GM23338 (cell line): ENCODE measurements around the gene ARHGAP28. TPM values are rescaled to one million over a fixed set of nuclear protein-coding genes. Genes with fewer than 3 reads are reported as not detected.

ENCODE experiments used
- ATAC-seq: fragments of 200-7000 bp; cut with Tn5 transposase; 3 replicates; pipeline ENCODE4 v1.9.1; 2020
- DNase-seq: peaks from one replicate; pipeline ENCODE4 v3.0.0-alpha.2; 2015; ENCODE audit warnings: low spot score
- H2AFZ ChIP-seq: fragments of 200-600 bp; sonication (generic); 2 replicates; pipeline ENCODE4 v1.8.0; 2016; ENCODE audit warnings: antibody characterized with exemption, mild to moderate bottlenecking, moderate library complexity
- H3F3A ChIP-seq: fragments of 200-600 bp; sonication (generic); replicated peaks from 2 replicates; pipeline ENCODE4 v1.8.0; 2017; ENCODE audit warnings: antibody characterized with exemption, mixed run types, low read depth
- H3K27ac ChIP-seq: fragments of 200-600 bp; sonication (generic); 2 replicates; pipeline ENCODE4 v1.6.1; 2016; ENCODE audit warnings: low read depth
- H3K27me3 ChIP-seq: fragments of 200-600 bp; sonication (generic); 2 replicates; pipeline ENCODE4 v1.8.0; 2016; ENCODE audit warnings: mild to moderate bottlenecking, mixed run types, moderate library complexity; ENCODE audit not compliant: insufficient read depth
- H3K36me3 ChIP-seq: fragments of 200-600 bp; sonication (generic); 2 replicates; pipeline ENCODE4 v1.8.0; 2016; ENCODE audit warnings: mild to moderate bottlenecking; ENCODE audit not compliant: insufficient read depth
- H3K4me1 ChIP-seq: fragments of 200-600 bp; sonication (generic); 2 replicates; pipeline ENCODE4 v1.8.0; 2016; ENCODE audit warnings: mild to moderate bottlenecking, moderate library complexity; ENCODE audit not compliant: insufficient read depth
- H3K4me2 ChIP-seq: fragments of 200-600 bp; sonication (generic); 2 replicates; pipeline ENCODE4 v1.7.1; 2017; ENCODE audit warnings: mixed run types
- H3K4me3 ChIP-seq: fragments of 200-600 bp; sonication (generic); 2 replicates; pipeline ENCODE4 v1.6.1; 2016; ENCODE audit warnings: mixed run types
- H3K79me2 ChIP-seq: fragments of 200-600 bp; sonication (generic); replicated peaks from 2 replicates; pipeline ENCODE4 v1.8.0; 2017; ENCODE audit warnings: mild to moderate bottlenecking; ENCODE audit not compliant: insufficient read depth
- H3K9me2 ChIP-seq: fragments of 200-600 bp; sonication (generic); 2 replicates; pipeline ENCODE4 v1.8.0; 2017; ENCODE audit not compliant: insufficient read depth
- H4K20me1 ChIP-seq: fragments of 200-600 bp; sonication (generic); replicated peaks from 2 replicates; pipeline ENCODE4 v1.8.0; 2017; ENCODE audit warnings: mild to moderate bottlenecking; ENCODE audit not compliant: insufficient read depth
- H3K27ac Mint-ChIP-seq: 2 replicates; pipeline ENCODE4 v1.8.0; 2020; ENCODE audit warnings: inconsistent platforms, mild to moderate bottlenecking, moderate library complexity, mixed read lengths
- H3K27me3 Mint-ChIP-seq: 3 replicates; pipeline ENCODE4 v1.8.0; 2022; ENCODE audit warnings: low read depth, mild to moderate bottlenecking, moderate library complexity, mixed read lengths, inconsistent platforms; ENCODE audit not compliant: insufficient read depth, poor library complexity
- H3K36me3 Mint-ChIP-seq: 3 replicates; pipeline ENCODE4 v1.8.0; 2021; ENCODE audit warnings: low read depth, mild to moderate bottlenecking, inconsistent platforms, moderate library complexity, mixed read lengths
- H3K4me1 Mint-ChIP-seq: 3 replicates; pipeline ENCODE4 v1.8.0; 2020; ENCODE audit warnings: mild to moderate bottlenecking, inconsistent platforms, mixed read lengths
- H3K4me3 Mint-ChIP-seq: 3 replicates; pipeline ENCODE4 v1.8.0; 2021; ENCODE audit warnings: moderate library complexity, mild to moderate bottlenecking, inconsistent platforms, mixed read lengths
- H3K9me3 Mint-ChIP-seq: 3 replicates; pipeline ENCODE4 v1.8.0; 2020; ENCODE audit warnings: moderate library complexity, mild to moderate bottlenecking, inconsistent platforms, mixed read lengths
- CREB1 ChIP-seq: fragments of 250-450 bp; sonication (Bioruptor Pico); IDR thresholded peaks from 2 replicates; pipeline ENCODE4 v1.5.0; 2020; ENCODE audit warnings: low read depth, mild to moderate bottlenecking, moderate library complexity
- CTCF ChIP-seq, 2 experiments: fragments of 200-600 bp in 1 of 2; sonication (generic) in 1 of 2; conservative IDR thresholded peaks; 2 replicates each; pipeline versions ENCODE4 v1.5.1 to v1.6.1; 2016 to 2017; ENCODE audit warnings: antibody characterized with exemption in 2 of 2, low read depth in 2 of 2, mild to moderate bottlenecking in 2 of 2, moderate library complexity in 1 of 2
- EZH2 ChIP-seq: fragments of 200-600 bp; sonication (generic); IDR thresholded peaks from one replicate; pipeline ENCODE4 v1.8.0; 2017; ENCODE audit warnings: antibody characterized with exemption, mild to moderate bottlenecking, low read depth; ENCODE audit not compliant: unreplicated experiment
- EZH2phosphoT487 ChIP-seq: fragments of 200-600 bp; sonication (generic); IDR thresholded peaks from one replicate; pipeline ENCODE4 v1.8.1; 2018; ENCODE audit warnings: antibody characterized with exemption; ENCODE audit not compliant: unreplicated experiment
- JUNB ChIP-seq: IDR thresholded peaks from one replicate; pipeline ENCODE4 v1.6.1; 2016; ENCODE audit warnings: antibody characterized with exemption; ENCODE audit not compliant: unreplicated experiment
- NANOG ChIP-seq: IDR thresholded peaks from 2 replicates; pipeline ENCODE4 v1.6.1; 2016; ENCODE audit warnings: antibody characterized with exemption, borderline replicate concordance
- POLR2AphosphoS5 ChIP-seq: IDR thresholded peaks from 2 replicates; pipeline ENCODE4 v1.6.1; 2016; ENCODE audit warnings: antibody characterized with exemption, low read depth
- STAT1 ChIP-seq: IDR thresholded peaks from one replicate; pipeline ENCODE4 v1.6.1; 2016; ENCODE audit warnings: antibody characterized with exemption; ENCODE audit not compliant: unreplicated experiment
- ZNF114 ChIP-seq: fragments of 250-450 bp; sonication (Bioruptor Pico); IDR thresholded peaks from 2 replicates; pipeline ENCODE4 v1.5.0; 2020; ENCODE audit warnings: mild to moderate bottlenecking, moderate library complexity
- ZNF331 ChIP-seq: fragments of 250-450 bp; sonication (Bioruptor Pico); IDR thresholded peaks from 2 replicates; pipeline ENCODE4 v1.5.0; 2020; ENCODE audit warnings: low read depth, mild to moderate bottlenecking, moderate library complexity
- ZNF462 ChIP-seq: fragments of 250-450 bp; sonication (Bioruptor Pico); IDR thresholded peaks from 2 replicates; pipeline ENCODE4 v1.5.0; 2020; ENCODE audit warnings: mild to moderate bottlenecking, moderate library complexity
- polyA plus RNA-seq: library from polyadenylated mRNA; unstranded; fragments of >200 nt; fragmentation: Nextera tagmentation; extraction: Ambion mirVana; gene quantifications from 2 replicates; pipeline ENCODE4 v1.2.1, GENCODE V29; 2016
- total RNA-seq: library from RNA; depleted of rRNA; stranded (reverse); fragments of >200 nt; shearing (Covaris generic); gene quantifications from 2 replicates; pipeline ENCODE4 v1.2.3, GENCODE V29; 2014
- TF ChIP-seq, protein P1 (sequence below): IDR thresholded peaks from 2 replicates; pipeline ENCODE4 v1.6.1; 2016; ENCODE audit warnings: antibody characterized with exemption
- TF ChIP-seq, protein P2 (sequence below): IDR thresholded peaks from one replicate; pipeline ENCODE4 v1.6.1; 2018; ENCODE audit warnings: antibody characterized with exemption; ENCODE audit not compliant: unreplicated experiment

The ARHGAP28 gene
- total and polyA plus RNA-seq, 2 experiments from 2014 or later, result 2.8 to 9.6 TPM

DNA sequence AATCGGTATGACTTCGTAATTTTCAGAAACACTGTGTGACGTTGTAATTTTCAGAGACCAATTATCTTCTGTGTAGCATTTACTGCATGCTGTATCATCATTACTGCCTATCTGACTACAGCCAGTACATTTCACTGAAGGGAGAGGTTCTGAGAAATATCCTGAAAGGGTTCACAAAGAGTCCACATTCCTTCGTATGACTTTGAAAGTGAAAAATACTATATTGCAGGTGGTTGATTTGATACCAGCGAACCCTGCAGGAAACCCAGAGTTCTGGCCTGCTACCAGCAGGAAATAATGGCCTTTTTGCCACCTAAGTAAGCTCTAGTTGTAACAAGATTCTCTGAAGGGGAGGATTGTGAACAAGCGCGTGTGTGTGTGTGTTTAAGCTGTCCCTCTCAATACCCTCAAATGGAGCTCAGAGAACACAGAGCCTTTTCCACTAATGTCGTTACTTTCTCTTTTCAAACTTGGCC, 155.5 kb downstream of the ARHGAP28 start:
- Histone ChIP-seq H4K20me1 (no peaks in the 10 kb centered on the region), H3K27me3 (no peaks in the 10 kb centered on the region), H3K36me3 (no peaks in the 10 kb centered on the region), H3K4me3 (no peak overlapping the region), H3F3A (no peaks in the 10 kb centered on the region), H3K9me2 (no peaks in the 10 kb centered on the region), H3K27ac (no peak overlapping the region), H3K79me2 (no peaks in the 10 kb centered on the region), H2AFZ (no peak overlapping the region), H3K4me1 (peaks cover 13% of the 10 kb centered on the region), H3K4me2 (no peak overlapping the region)
- Mint-ChIP-seq H3K9me3 (no peaks in the 10 kb centered on the region), H3K27ac (no peak overlapping the region), H3K36me3 (peaks cover 9% of the 10 kb centered on the region; the same call in 2 of the 3 replicates), H3K4me1 (peaks cover 28% of the 10 kb centered on the region), H3K27me3 (no peaks in the 10 kb centered on the region), H3K4me3 (no peak overlapping the region)
- DNase-seq (no peak), ATAC-seq (no peak)
- TF ChIP-seq CREB1 (CRISPR knock-in tag) (no peak), CTCF (conservative IDR thresholded peaks at IDR 0.05; ENCODE audit: low read depth in 2 of 2) (no peak), EZH2 (no peak), JUNB (no peak), NANOG (no peak), EZH2phosphoT487 (no peak), ZNF331 (CRISPR knock-in tag) (no peak), ZNF114 (CRISPR knock-in tag) (no peak), POLR2AphosphoS5 (no peak), STAT1 (no peak), ZNF462 (CRISPR knock-in tag) (no peak)
- TF ChIP-seq, protein P1, sequence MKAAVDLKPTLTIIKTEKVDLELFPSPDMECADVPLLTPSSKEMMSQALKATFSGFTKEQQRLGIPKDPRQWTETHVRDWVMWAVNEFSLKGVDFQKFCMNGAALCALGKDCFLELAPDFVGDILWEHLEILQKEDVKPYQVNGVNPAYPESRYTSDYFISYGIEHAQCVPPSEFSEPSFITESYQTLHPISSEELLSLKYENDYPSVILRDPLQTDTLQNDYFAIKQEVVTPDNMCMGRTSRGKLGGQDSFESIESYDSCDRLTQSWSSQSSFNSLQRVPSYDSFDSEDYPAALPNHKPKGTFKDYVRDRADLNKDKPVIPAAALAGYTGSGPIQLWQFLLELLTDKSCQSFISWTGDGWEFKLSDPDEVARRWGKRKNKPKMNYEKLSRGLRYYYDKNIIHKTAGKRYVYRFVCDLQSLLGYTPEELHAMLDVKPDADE, result no peak
- TF ChIP-seq, protein P2, sequence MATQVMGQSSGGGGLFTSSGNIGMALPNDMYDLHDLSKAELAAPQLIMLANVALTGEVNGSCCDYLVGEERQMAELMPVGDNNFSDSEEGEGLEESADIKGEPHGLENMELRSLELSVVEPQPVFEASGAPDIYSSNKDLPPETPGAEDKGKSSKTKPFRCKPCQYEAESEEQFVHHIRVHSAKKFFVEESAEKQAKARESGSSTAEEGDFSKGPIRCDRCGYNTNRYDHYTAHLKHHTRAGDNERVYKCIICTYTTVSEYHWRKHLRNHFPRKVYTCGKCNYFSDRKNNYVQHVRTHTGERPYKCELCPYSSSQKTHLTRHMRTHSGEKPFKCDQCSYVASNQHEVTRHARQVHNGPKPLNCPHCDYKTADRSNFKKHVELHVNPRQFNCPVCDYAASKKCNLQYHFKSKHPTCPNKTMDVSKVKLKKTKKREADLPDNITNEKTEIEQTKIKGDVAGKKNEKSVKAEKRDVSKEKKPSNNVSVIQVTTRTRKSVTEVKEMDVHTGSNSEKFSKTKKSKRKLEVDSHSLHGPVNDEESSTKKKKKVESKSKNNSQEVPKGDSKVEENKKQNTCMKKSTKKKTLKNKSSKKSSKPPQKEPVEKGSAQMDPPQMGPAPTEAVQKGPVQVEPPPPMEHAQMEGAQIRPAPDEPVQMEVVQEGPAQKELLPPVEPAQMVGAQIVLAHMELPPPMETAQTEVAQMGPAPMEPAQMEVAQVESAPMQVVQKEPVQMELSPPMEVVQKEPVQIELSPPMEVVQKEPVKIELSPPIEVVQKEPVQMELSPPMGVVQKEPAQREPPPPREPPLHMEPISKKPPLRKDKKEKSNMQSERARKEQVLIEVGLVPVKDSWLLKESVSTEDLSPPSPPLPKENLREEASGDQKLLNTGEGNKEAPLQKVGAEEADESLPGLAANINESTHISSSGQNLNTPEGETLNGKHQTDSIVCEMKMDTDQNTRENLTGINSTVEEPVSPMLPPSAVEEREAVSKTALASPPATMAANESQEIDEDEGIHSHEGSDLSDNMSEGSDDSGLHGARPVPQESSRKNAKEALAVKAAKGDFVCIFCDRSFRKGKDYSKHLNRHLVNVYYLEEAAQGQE, result no peak
